Measurements from ENCODE around the gene KIRREL1.
A peak's percentile ranks its signal among the peaks of the same experiment; 100 is the strongest.

Gene KIRREL1

DNA sequence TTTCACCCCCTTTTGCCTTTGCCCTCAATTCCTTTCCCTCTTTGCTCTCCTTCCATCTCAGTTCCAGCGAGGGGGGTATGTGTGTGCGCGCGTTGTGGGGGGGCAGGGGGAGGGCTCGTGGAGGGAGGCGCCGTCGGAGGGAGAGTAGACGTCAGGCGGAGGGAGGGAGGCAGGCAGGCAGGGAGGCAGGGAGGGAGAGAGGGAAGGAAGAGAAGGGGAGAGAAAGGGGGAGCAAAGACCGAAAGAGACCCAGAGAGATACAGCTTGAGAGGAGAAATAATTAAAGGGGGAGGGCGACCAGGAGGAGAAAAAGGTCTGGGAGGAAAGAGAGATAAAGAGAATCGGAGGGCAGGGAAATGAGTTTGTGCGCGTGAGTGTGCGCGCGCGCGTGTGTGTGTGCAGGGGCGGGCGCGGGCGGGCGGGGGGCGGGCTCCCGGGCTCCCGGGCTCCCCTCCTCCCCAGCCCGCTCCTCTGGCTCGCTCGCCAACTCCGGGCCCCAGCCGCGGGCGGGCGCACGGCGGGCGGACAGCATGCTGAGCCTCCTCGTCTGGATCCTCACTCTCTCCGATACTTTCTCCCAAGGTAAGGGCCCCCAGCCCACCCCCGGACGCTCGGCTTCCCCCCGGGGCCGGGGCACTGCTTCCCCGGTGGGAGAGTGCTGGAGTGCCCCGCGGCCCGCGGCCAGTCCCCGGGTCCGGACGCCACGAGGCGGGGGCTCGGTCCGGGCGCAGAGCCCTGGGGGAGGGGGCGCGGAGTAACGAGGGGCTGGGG lies at the start of gene KIRREL1:
TSS of gene KIRREL1 (plus strand) at position 499 of the 771 bp plus-strand sequence. CDS start at position 531, 32 bp downstream.
- DNase-seq (ENCODE audit: low read depth in 2 of 3, low spot score in 1 of 3), result no peak

DNA sequence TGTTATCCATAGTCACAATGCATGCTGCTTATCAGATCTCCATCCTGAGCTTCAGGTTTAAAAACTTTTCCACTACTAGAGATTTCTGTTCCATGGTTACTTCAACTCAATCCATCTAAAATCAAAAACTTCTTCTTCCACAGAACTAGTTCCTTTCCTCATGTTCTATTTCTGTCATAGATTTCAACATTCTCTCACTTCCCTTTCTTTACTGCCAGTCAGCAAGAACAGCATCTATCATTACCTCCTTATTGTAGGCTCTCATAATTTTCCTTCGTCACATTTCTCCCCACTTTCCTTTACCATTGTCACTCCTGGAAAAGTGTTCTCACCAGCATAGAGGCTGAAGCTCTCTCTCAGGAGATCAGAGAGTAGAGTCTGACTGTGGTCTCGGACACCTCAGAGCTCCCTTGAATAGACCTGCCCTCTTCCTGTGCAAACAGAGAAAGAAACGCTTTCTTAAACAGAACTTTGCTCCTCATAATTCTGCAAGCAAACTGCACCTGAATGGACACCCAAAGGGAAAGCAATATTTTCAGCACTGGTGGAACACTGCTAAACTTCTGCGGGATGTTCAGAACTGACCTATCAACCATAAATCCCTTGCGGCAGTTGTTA lies 48.7 kb upstream of the KIRREL1 start:
- DNase-seq (ENCODE audit: low read depth in 2 of 3, low spot score in 1 of 3), result no peak

- DNase-seq (ENCODE audit: low read depth in 2 of 3, low spot score in 1 of 3), result no peak
Measured at GRCh38 chr1:157948312-157949073, 45.0 kb upstream of the KIRREL1 start.

DNA sequence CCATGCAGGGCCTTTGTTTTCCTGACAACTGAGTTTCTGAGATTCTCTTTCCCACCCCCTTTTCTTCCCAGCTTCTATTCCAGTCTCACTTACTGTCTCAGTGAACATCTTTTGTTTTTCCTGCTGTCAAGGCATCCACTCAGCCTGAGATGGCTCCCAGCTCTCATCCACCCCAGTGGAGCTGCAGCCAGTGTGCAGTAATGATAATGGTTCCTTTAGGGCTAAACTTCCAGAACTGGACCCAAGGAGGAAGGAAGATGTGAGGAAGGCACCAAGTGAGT lies 44.4 kb upstream of the KIRREL1 start:
- DNase-seq (ENCODE audit: low read depth in 2 of 3, low spot score in 1 of 3), result no peak

DNA sequence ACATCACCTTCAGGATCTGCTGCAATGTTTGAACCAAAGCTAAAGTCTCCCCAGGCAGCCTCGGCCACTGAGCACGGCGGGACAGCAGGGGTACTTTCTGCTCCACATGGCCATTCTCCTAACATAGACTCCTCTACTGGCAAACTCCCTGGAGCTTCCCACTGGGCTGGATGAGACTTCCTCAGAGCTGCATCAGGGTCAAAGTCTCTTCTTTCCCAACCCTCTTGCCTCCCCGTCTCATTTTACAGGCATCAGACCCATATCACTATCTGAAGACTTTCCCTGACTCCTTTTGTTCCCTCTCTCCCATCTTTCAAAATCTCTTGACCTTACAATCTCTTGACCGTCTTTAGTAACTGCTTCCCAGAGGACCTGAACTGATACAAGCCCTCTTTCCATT lies 42.2 kb upstream of the KIRREL1 start:
- no peak for DNase-seq (ENCODE audit: low read depth in 2 of 3, low spot score in 1 of 3)

DNA sequence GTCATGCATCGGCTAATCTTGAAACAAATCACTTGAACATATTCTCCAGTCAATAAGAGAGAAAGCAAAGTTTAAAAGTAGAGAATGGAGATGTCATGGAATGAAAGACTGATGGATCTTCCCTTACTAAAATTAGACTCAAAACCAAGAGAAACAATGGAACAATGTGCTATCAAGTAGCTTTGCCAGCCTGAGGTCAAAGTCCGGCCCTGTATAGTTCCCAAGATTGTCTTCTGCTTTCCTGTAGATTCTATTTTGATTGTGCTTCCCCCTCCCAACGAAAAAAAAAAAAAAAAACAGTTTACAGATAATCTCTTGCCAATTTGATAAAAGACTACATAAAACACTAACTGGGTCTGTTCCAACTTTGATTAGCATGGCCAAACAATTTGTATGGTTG lies 40.8 kb upstream of the KIRREL1 start:
- DNase-seq (ENCODE audit: low read depth in 2 of 3, low spot score in 1 of 3), result no peak

- no peak for DNase-seq (ENCODE audit: low read depth in 2 of 3, low spot score in 1 of 3)
Measured at GRCh38 chr1:157955221-157955620, 38.2 kb upstream of the KIRREL1 start.

GRCh38 chr1:157955857-157956256 lies 37.6 kb upstream of the KIRREL1 start:
- no peak for DNase-seq (ENCODE audit: low read depth in 2 of 3, low spot score in 1 of 3)

GRCh38 chr1:157956732-157957131 lies 36.7 kb upstream of the KIRREL1 start:
- no peak for DNase-seq (ENCODE audit: low read depth in 2 of 3, low spot score in 1 of 3)

DNA sequence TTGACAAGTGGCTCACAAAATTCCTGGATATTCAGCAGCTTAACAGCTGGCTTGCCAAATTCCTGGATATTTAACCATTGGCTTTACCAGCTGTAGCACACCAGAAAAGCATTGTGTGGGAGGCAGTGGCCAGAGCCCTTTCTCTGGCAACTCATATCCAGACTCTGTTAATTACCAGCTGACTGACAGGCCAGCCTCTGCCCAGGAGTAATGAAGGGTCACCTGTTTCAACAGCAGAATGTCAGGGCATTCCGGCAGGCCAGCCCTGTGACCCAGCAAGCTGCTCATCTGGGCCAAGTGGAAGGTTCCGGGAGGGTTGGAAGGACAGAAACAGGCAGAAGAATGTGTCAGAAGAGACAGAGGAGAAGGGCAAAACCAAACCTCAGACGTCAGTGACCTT lies 35.2 kb upstream of the KIRREL1 start:
- no peak for DNase-seq (ENCODE audit: low read depth in 2 of 3, low spot score in 1 of 3)

DNA sequence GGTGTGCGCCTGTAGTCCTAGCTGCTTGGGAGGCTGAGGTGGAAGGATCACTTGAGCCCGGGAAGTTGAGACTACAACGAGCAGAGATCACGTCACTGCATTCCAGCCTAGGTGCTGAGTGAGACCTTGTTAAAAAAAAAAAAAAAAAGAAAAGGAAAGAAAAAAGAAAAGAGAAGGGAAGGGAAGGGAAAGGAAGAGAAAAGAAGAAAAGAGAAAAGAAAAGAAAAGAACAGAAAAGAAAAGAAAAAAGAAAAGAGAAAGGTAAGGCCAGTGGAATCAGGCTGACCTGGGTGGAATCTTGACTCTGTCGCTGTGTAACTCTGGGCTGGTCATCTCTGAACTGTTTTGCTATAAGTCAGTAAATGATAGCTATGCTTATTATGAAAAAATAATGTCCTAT lies 33.7 kb upstream of the KIRREL1 start:
- no peak for DNase-seq (ENCODE audit: low read depth in 2 of 3, low spot score in 1 of 3)

DNA sequence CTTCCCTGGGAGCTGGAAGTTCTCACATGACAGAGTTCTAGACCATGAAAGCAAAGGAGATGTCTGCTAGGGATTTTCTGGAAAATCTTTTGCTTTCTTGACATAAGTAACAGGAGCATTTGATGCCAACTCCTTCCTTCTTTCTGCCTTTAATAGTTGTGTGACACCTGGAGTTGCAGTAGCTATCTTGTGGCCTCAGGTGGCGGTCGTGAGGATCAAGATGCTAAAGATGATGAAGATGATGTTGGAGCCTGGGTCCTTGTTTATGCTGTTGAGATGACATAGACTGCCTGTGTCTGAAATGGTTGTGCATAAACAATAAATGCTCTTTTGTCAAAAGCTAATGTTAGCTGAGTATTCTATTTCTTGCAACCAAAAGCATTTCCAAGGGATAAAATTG lies 32.7 kb upstream of the KIRREL1 start:
- DNase-seq (ENCODE audit: low read depth in 2 of 3, low spot score in 1 of 3), result no peak

DNA sequence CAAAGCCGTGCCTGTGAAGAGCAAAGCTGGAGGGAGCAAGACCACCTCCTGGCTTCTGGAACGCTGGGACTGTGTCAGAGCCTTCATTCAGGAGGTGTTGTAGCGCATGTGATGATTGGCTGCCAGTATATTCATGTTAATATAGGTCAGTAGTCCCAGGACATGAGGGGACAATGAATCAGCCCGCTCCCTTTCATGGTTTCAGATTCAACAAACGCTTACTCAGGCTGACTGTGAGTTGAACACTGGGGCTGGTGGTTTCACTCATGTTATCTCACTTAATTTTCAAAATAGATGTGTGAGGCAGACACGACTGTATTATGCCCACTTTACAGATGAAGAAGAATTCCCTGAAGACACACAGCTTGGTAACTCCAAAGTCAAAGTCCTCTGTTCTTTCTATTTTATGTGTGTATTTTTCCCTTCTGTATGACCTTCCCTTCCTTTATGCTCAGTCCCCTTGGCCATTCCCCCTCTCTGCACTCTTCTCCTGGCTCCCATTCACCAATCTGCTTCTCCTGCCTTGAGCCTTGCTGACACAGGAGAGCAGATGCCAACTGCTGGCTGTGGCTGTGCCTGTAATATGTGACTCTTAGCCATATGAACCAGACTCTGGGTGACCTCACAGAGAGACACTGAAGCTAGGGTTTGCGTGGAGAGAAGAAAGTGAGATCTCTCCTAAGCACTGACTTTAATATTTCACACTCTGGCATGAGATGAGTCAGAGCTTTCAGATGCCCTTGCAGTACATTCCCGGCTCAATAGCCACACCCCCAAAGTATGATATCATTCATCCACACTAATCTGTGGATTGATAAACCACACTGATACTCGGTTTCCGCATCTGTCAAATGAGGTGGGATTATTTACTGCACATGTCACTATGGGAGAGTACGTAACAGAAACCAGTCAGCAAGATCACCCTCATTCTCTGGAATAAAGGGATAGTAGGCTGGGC lies 31.4 kb upstream of the KIRREL1 start:
- peak in 2 of 3 donors; percentile 9 to 12 for DNase-seq (ENCODE audit: low read depth in 2 of 3, low spot score in 1 of 3)

DNA sequence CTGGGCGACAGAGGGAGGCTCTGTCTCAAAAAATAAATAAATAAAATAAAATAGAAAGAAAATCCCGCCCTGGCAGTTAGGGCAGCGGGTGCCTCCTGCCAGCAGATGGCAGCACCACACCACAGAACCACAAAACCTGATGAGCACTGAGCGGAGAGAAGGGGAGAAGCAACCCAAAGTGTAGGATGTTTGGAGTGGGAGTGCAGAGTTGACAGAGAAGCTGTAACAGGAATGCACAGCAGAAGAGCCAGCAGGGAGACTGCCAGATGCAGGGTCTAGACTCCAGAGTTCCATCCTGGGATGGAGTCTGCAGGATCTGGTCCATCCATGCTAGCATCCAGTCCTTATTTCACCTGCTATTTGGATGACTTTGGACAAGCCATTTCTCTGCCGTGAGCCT lies 29.7 kb upstream of the KIRREL1 start:
- peak; percentile 28 to 60 (median 45) for DNase-seq (ENCODE audit: low read depth in 2 of 3, low spot score in 1 of 3)

DNA sequence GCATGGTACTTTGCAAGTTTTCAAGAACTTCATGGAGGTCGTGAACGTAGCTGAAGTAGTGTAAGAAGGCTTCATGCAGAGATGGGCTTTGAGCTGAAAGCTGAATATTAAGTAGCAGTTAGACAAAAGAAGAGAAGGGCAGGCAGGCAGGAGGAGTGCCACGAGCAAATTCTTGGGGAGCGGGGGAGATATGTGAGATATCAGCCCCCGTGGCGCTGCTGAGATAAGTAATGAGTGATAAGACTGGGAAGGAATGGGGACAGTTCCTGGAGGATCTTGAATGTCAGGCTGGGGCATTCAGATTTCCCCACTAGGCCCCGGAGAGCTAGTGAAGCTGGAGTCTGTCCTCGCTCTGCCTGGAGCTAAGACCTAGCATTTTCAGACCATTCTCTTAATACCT lies 27.9 kb upstream of the KIRREL1 start:
- DNase-seq (ENCODE audit: low read depth in 2 of 3, low spot score in 1 of 3), result no peak

DNA sequence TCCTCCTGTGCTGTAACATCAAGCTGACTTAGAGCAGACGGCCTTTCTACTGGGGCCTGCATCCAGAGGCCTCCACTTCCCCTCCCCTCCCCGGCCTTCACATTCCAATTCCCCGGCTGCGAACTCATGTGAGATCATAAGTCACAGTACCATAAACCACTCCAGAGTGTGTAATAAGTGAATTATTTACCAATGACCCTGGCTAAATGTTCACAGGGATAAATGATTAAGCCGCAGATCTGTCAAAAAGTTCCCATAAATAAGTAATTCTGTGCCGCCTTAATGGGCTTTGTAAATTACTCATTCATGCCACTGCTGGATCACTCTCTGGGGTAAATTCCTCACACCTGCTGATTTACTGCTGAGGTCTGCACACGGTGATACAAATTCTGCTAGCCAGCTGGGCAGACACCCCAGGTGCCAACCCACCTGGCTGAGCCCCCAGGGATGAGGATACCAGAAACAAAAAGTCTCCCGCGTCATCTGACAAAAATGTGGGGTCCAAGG lies 27.4 kb upstream of the KIRREL1 start:
- DNase-seq (ENCODE audit: low read depth in 2 of 3, low spot score in 1 of 3), result no peak

GRCh38 chr1:157967205-157967604 lies 26.2 kb upstream of the KIRREL1 start:
- no peak for DNase-seq (ENCODE audit: low read depth in 2 of 3, low spot score in 1 of 3)

GRCh38 chr1:157968508-157968907 lies 24.9 kb upstream of the KIRREL1 start:
- no peak for DNase-seq (ENCODE audit: low read depth in 2 of 3, low spot score in 1 of 3)

DNA sequence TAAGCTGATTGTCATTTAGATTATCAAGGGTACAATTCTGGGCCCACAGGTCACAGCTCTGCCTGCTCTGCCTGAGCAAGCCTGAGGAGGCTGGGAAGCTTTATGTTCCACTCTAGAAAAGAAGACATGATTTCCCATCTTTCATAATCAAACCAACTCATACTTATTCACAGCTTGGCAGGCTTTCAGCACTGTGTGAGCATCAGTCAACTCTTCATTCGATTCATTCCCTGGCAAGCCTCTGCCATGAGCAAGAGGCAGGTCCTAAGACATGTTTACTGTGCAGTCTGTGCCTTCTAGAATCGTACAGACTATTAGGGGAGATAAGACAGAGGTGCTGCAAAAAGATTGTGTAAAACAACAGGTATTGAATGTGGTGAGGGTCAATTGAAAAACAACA lies 24.5 kb upstream of the KIRREL1 start:
- DNase-seq (ENCODE audit: low read depth in 2 of 3, low spot score in 1 of 3), result no peak

GRCh38 chr1:157969697-157970485 lies 23.6 kb upstream of the KIRREL1 start:
- DNase-seq (ENCODE audit: low read depth in 2 of 3, low spot score in 1 of 3), result no peak

Measured in stimulated activated CD4-positive, alpha-beta T cell treated with anti-CD3 and anti-CD28 coated beads, Interleukin-12 subunit alpha, Interleukin-12 subunit beta, amount 100 ng/mL, for 48 hours (primary cell).